ENCODE data around the gene MACROD2. TPM values are rescaled to one million over a fixed set of nuclear protein-coding genes. Genes with fewer than 3 reads are reported as not detected.

MACROD2 gene
- total RNA-seq, 4 donors from 2014 or later = 4.6 to 33.0 (median 8.3) TPM

DNA sequence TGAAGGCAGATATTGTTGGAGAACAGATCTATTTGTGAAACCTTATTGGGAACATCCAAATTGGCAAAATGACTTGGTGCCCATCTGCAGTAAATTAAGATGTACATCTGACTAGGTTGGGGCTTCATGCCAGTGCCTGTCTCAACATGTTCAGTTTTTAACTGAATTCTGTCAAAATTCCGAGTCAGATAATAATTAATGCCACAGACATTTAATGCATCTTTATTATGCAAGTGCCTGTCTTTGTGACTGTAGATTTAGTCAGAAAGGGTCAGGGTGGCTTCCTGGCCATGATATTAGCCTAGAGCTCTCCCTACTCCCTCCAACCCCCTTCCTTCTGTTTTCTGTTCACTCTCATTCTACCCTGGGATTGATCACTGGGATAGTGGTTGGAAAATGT is 541.4 kb downstream of the MACROD2 start:
- H3K27me3 ChIP-seq = no peaks in the 10 kb centered on the region
- intact Hi-C loops (cut with DNase I; ENCODE audit: low total_unique reads) = no loop called here

GRCh38 chr20:14538433-14538832 is 543.1 kb downstream of the MACROD2 start:
- no peak overlapping the region for H3K4me3 ChIP-seq
- no peaks in the 10 kb centered on the region for H3K36me3 ChIP-seq
- intact Hi-C loops (cut with DNase I; ENCODE audit: low total_unique reads) (no loop called here), in situ Hi-C loops (cut with MboI; ENCODE audit: low pct_ligation_motif_present in 1 of 4, low pct_unique_long_range_greater_than_20kb in 1 of 4, low sequenced_read_pairs in 3 of 4) (no loop called here)
- H3K27me3 ChIP-seq = no peaks in the 10 kb centered on the region
- H3K9me3 ChIP-seq = no peaks in the 10 kb centered on the region
- H3K4me1 ChIP-seq = no peaks in the 10 kb centered on the region
- DNase-seq = no peak
- TF ChIP-seq EP300 (IDR thresholded peaks at IDR 0.05; ENCODE audit: low read depth) = no peak
- no peak for TF ChIP-seq POLR2AphosphoS5 (IDR thresholded peaks at IDR 0.05)
- TF ChIP-seq POLR2A (IDR thresholded peaks at IDR 0.05) = no peak
- TF ChIP-seq, protein P1, sequence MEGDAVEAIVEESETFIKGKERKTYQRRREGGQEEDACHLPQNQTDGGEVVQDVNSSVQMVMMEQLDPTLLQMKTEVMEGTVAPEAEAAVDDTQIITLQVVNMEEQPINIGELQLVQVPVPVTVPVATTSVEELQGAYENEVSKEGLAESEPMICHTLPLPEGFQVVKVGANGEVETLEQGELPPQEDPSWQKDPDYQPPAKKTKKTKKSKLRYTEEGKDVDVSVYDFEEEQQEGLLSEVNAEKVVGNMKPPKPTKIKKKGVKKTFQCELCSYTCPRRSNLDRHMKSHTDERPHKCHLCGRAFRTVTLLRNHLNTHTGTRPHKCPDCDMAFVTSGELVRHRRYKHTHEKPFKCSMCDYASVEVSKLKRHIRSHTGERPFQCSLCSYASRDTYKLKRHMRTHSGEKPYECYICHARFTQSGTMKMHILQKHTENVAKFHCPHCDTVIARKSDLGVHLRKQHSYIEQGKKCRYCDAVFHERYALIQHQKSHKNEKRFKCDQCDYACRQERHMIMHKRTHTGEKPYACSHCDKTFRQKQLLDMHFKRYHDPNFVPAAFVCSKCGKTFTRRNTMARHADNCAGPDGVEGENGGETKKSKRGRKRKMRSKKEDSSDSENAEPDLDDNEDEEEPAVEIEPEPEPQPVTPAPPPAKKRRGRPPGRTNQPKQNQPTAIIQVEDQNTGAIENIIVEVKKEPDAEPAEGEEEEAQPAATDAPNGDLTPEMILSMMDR (IDR thresholded peaks at IDR 0.05) = no peak
- no peak overlapping the region for H3K27ac ChIP-seq
- WGBS, 2 donors (ENCODE audit: low coverage in 1 of 2) = 81 to 91% methylated on average over 5 of the region's 5 CpGs

More for the DNA sequence above, 541.4 kb downstream of the MACROD2 start:
- H3K9me3 ChIP-seq = no peaks in the 10 kb centered on the region
- no peak overlapping the region for H3K27ac ChIP-seq
- H3K4me3 ChIP-seq = no peak overlapping the region
- DNase-seq = no peak
- WGBS, 2 donors (ENCODE audit: low coverage in 1 of 2) = 43 to 77% methylated on average over 1 of the region's 1 CpG
- in situ Hi-C loops (cut with MboI; ENCODE audit: low pct_ligation_motif_present in 1 of 4, low pct_unique_long_range_greater_than_20kb in 1 of 4, low sequenced_read_pairs in 3 of 4) = no loop called here
- TF ChIP-seq EP300 (IDR thresholded peaks at IDR 0.05; ENCODE audit: low read depth) = no peak
- TF ChIP-seq POLR2AphosphoS5 (IDR thresholded peaks at IDR 0.05) = no peak
- no peak for TF ChIP-seq POLR2A (IDR thresholded peaks at IDR 0.05)
- TF ChIP-seq, protein P1 (IDR thresholded peaks at IDR 0.05) = no peak
- no peaks in the 10 kb centered on the region for H3K36me3 ChIP-seq
- H3K4me1 ChIP-seq = no peaks in the 10 kb centered on the region

DNA sequence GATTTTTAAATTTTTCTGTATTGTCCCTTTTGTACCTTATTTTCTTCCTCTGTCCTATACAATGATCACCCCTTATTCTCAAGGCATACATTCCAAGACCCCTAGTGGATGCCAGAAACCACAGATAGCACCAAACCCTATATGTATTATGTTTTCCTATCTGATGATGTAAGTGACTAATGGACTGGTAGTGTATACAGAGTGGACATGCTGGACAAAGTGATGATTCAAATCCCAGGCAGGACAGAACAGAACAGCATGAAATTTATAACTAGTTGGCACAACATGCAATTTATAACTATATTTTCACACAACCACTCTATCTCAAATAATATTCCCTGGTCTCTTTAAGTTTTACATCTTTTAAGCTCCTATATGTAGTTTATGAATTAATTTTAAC is 547.7 kb downstream of the MACROD2 start:
- no peaks in the 10 kb centered on the region for H3K27me3 ChIP-seq
- in situ Hi-C loops (cut with MboI; ENCODE audit: low pct_ligation_motif_present in 1 of 4, low pct_unique_long_range_greater_than_20kb in 1 of 4, low sequenced_read_pairs in 3 of 4) = no loop called here
- intact Hi-C loops (cut with DNase I; ENCODE audit: low total_unique reads) = no loop called here
- no peak overlapping the region for H3K27ac ChIP-seq
- H3K36me3 ChIP-seq = no peaks in the 10 kb centered on the region
- DNase-seq = no peak
- TF ChIP-seq POLR2A (IDR thresholded peaks at IDR 0.05) (no peak), POLR2AphosphoS5 (IDR thresholded peaks at IDR 0.05) (no peak), EP300 (IDR thresholded peaks at IDR 0.05; ENCODE audit: low read depth) (no peak)
- TF ChIP-seq, protein P1 (IDR thresholded peaks at IDR 0.05) = no peak
- H3K9me3 ChIP-seq = no peaks in the 10 kb centered on the region
- no peaks in the 10 kb centered on the region for H3K4me1 ChIP-seq
- H3K4me3 ChIP-seq = no peak overlapping the region

- Histone ChIP-seq H3K4me1 (no peaks in the 10 kb centered on the region), H3K4me3 (no peak overlapping the region), H3K27ac (no peak overlapping the region), H3K27me3 (no peaks in the 10 kb centered on the region), H3K36me3 (no peaks in the 10 kb centered on the region), H3K9me3 (no peaks in the 10 kb centered on the region)
- in situ Hi-C loops (cut with MboI; ENCODE audit: low pct_ligation_motif_present in 1 of 4, low pct_unique_long_range_greater_than_20kb in 1 of 4, low sequenced_read_pairs in 3 of 4) (no loop called here), intact Hi-C loops (cut with DNase I; ENCODE audit: low total_unique reads) (no loop called here)
- 50 to 51% methylated on average over 1 to 3 of the region's 3 CpGs for WGBS, 2 donors (ENCODE audit: low coverage in 1 of 2)
- DNase-seq = no peak
- TF ChIP-seq, protein P1 (IDR thresholded peaks at IDR 0.05) = no peak
- no peak for TF ChIP-seq POLR2AphosphoS5 (IDR thresholded peaks at IDR 0.05)
- TF ChIP-seq EP300 (IDR thresholded peaks at IDR 0.05; ENCODE audit: low read depth) = no peak
- no peak for TF ChIP-seq POLR2A (IDR thresholded peaks at IDR 0.05)
These were observed 549.4 kb downstream of the MACROD2 start for GRCh38 chr20:14544688-14545087.
